Measurements from ENCODE around the gene GRIK5. TPM values are rescaled to one million over a fixed set of nuclear protein-coding genes. Genes with fewer than 3 reads are reported as not detected.
A peak's percentile ranks its signal among the peaks of the same experiment; 100 is the strongest.

Gene GRIK5
- total and polyA plus RNA-seq, 4 donors = 0.09 to 0.42 (median 0.17) TPM; not detected in 1

- no peaks in the 10 kb centered on the region for H3K4me1 ChIP-seq (ENCODE audit: control insufficient read depth in 4 of 4, insufficient read depth in 4 of 4, low read length in 3 of 4)
Observed at GRCh38 chr19:42092350-42092749, 22.3 kb upstream of the GRIK5 start.

GRCh38 chr19:42091742-42092141, 21.7 kb upstream of the GRIK5 start:
- 59% methylated on average over 10 of the region's 10 CpGs for WGBS
- Histone ChIP-seq H3K4me3 (ENCODE audit: low read depth in 1 of 3, low read length in 3 of 3) (no peak overlapping the region), H3K27ac (ENCODE audit: low read depth in 1 of 2, low read length in 2 of 2) (no peak overlapping the region), H3K27me3 (ENCODE audit: control insufficient read depth in 4 of 4, insufficient read depth in 4 of 4, low read length in 3 of 4) (no peaks in the 10 kb centered on the region), H3K9ac (ENCODE audit: low read depth in 1 of 2, low read length in 2 of 2) (no peak overlapping the region), H3K9me3 (ENCODE audit: control insufficient read depth in 4 of 4, low read length in 3 of 4) (no peaks in the 10 kb centered on the region), H3K4me1 (ENCODE audit: control insufficient read depth in 4 of 4, insufficient read depth in 4 of 4, low read length in 3 of 4) (no peaks in the 10 kb centered on the region), H3K36me3 (ENCODE audit: control insufficient read depth in 4 of 4, insufficient read depth in 3 of 4, low read depth in 1 of 4, low read length in 3 of 4) (no peaks in the 10 kb centered on the region)
- TF ChIP-seq NR2F2 (IDR thresholded peaks at IDR 0.05) = no peak
- no peak for TF ChIP-seq HNF4G (IDR thresholded peaks at IDR 0.05)
- TF ChIP-seq MAX (IDR thresholded peaks at IDR 0.05) = no peak
- no peak for TF ChIP-seq RAD21 (IDR thresholded peaks at IDR 0.05)
- TF ChIP-seq YY1 (IDR thresholded peaks at IDR 0.05) = no peak
- no peak for TF ChIP-seq HNF4A (conservative IDR thresholded peaks at IDR 0.05)
- DNase-seq (ENCODE audit: low spot score) = no peak

More at GRCh38 chr19:42092350-42092749, 22.3 kb upstream of the GRIK5 start:
- no peaks in the 10 kb centered on the region for H3K9me3 ChIP-seq (ENCODE audit: control insufficient read depth in 4 of 4, low read length in 3 of 4)
- no peak overlapping the region for H3K27ac ChIP-seq (ENCODE audit: low read depth in 1 of 2, low read length in 2 of 2)
- TF ChIP-seq RAD21 (IDR thresholded peaks at IDR 0.05) = peak in 1 of 2 donors; percentile 56
- no peak for TF ChIP-seq JUND (IDR thresholded peaks at IDR 0.05)
- peak; percentile 10 for TF ChIP-seq CTCF (IDR thresholded peaks at IDR 0.05; ENCODE audit: low read depth, low read length, missing input control)
- no peak for TF ChIP-seq TAF1 (conservative IDR thresholded peaks at IDR 0.05)
- TF ChIP-seq NR2F2 (IDR thresholded peaks at IDR 0.05) = peak; percentile 86
- no peaks in the 10 kb centered on the region for H3K27me3 ChIP-seq (ENCODE audit: control insufficient read depth in 4 of 4, insufficient read depth in 4 of 4, low read length in 3 of 4)
- WGBS = 30% methylated on average over 5 of the region's 5 CpGs
- H3K9ac ChIP-seq (ENCODE audit: low read depth in 1 of 2, low read length in 2 of 2) = no peak overlapping the region
- no peaks in the 10 kb centered on the region for H3K36me3 ChIP-seq (ENCODE audit: control insufficient read depth in 4 of 4, insufficient read depth in 3 of 4, low read depth in 1 of 4, low read length in 3 of 4)
- no peak overlapping the region for H3K4me3 ChIP-seq (ENCODE audit: low read depth in 1 of 3, low read length in 3 of 3)
- DNase-seq (ENCODE audit: low spot score) = no peak

GRCh38 chr19:42091300-42091699, 21.3 kb upstream of the GRIK5 start:
- no peak for TF ChIP-seq FOXA1 (IDR thresholded peaks at IDR 0.05)
- no peak for TF ChIP-seq CTCF (IDR thresholded peaks at IDR 0.05; ENCODE audit: low read depth, low read length, missing input control)
- no peak for TF ChIP-seq RAD21 (IDR thresholded peaks at IDR 0.05)
- TF ChIP-seq SP1 (IDR thresholded peaks at IDR 0.05) = no peak
- TF ChIP-seq HNF4A (conservative IDR thresholded peaks at IDR 0.05) = no peak
- TF ChIP-seq NR2F2 (IDR thresholded peaks at IDR 0.05) = no peak
- TF ChIP-seq EGR1 (IDR thresholded peaks at IDR 0.05; ENCODE audit: low read depth in 2 of 2) = no peak
- TF ChIP-seq RXRA (IDR thresholded peaks at IDR 0.05) = no peak
- no peak for TF ChIP-seq TAF1 (conservative IDR thresholded peaks at IDR 0.05)
- Histone ChIP-seq H3K9ac (ENCODE audit: low read depth in 1 of 2, low read length in 2 of 2) (no peak overlapping the region), H3K36me3 (ENCODE audit: control insufficient read depth in 4 of 4, insufficient read depth in 3 of 4, low read depth in 1 of 4, low read length in 3 of 4) (no peaks in the 10 kb centered on the region), H3K9me3 (ENCODE audit: control insufficient read depth in 4 of 4, low read length in 3 of 4) (no peaks in the 10 kb centered on the region), H3K4me1 (ENCODE audit: control insufficient read depth in 4 of 4, insufficient read depth in 4 of 4, low read length in 3 of 4) (no peaks in the 10 kb centered on the region), H3K27ac (ENCODE audit: low read depth in 1 of 2, low read length in 2 of 2) (no peak overlapping the region), H3K4me3 (ENCODE audit: low read depth in 1 of 3, low read length in 3 of 3) (no peak overlapping the region), H3K27me3 (ENCODE audit: control insufficient read depth in 4 of 4, insufficient read depth in 4 of 4, low read length in 3 of 4) (no peaks in the 10 kb centered on the region)
- no peak for DNase-seq (ENCODE audit: low spot score)
- WGBS = 90% methylated on average over 13 of the region's 13 CpGs

Data from liver (tissue), 9 donors.